ENCODE results near the gene SLC25A30.
A peak's percentile ranks its signal among the peaks of the same experiment; 100 is the strongest.

The SLC25A30 gene

GRCh38 chr13:45417790-45418534, at the start of gene SLC25A30:
TSS of gene SLC25A30 (minus strand) at chr13:45418373. CDS start at chr13:45411425, 6,948 bp downstream.
- DNase-seq (ENCODE audit: low read depth in 3 of 3): peak; percentile 83 to 85 (median 84)

- no peak for DNase-seq (ENCODE audit: low read depth in 3 of 3)
Observed at GRCh38 chr13:45466359-45466758, 48.2 kb upstream of the SLC25A30 start.

- DNase-seq (ENCODE audit: low read depth in 3 of 3): peak; percentile 87 to 91 (median 90)
Observed at GRCh38 chr13:45464687-45465453, 46.7 kb upstream of the SLC25A30 start, which contains the start of gene COG3. TSS of gene COG3 (plus strand) at chr13:45464939. CDS start at chr13:45465037, 98 bp downstream.

- no peak for DNase-seq (ENCODE audit: low read depth in 3 of 3)
Observed at GRCh38 chr13:45464141-45464686, 46.0 kb upstream of the SLC25A30 start.

GRCh38 chr13:45456196-45456972, 38.2 kb upstream of the SLC25A30 start:
- no peak for DNase-seq (ENCODE audit: low read depth in 3 of 3)

- DNase-seq (ENCODE audit: low read depth in 3 of 3): no peak
Observed at GRCh38 chr13:45454204-45454603, 36.0 kb upstream of the SLC25A30 start.

GRCh38 chr13:45451282-45451681, 33.1 kb upstream of the SLC25A30 start:
- no peak for DNase-seq (ENCODE audit: low read depth in 3 of 3)

GRCh38 chr13:45448965-45449559, 30.9 kb upstream of the SLC25A30 start:
- DNase-seq (ENCODE audit: low read depth in 3 of 3): no peak

- no peak for DNase-seq (ENCODE audit: low read depth in 3 of 3)
Observed at GRCh38 chr13:45447050-45447661, 29.0 kb upstream of the SLC25A30 start.

GRCh38 chr13:45446181-45446580, 28.0 kb upstream of the SLC25A30 start:
- no peak for DNase-seq (ENCODE audit: low read depth in 3 of 3)

GRCh38 chr13:45445053-45445452, 26.9 kb upstream of the SLC25A30 start:
- no peak for DNase-seq (ENCODE audit: low read depth in 3 of 3)

- no peak for DNase-seq (ENCODE audit: low read depth in 3 of 3)
Observed at GRCh38 chr13:45441633-45442032, 23.5 kb upstream of the SLC25A30 start.

- DNase-seq (ENCODE audit: low read depth in 3 of 3): no peak
Observed at GRCh38 chr13:45439781-45440462, 21.7 kb upstream of the SLC25A30 start.

- DNase-seq (ENCODE audit: low read depth in 3 of 3): no peak
Observed at GRCh38 chr13:45439008-45439407, 20.8 kb upstream of the SLC25A30 start.

- DNase-seq (ENCODE audit: low read depth in 3 of 3): no peak
Observed at GRCh38 chr13:45437947-45438346, 19.8 kb upstream of the SLC25A30 start.

GRCh38 chr13:45436953-45437352, 18.8 kb upstream of the SLC25A30 start:
- no peak for DNase-seq (ENCODE audit: low read depth in 3 of 3)

- DNase-seq (ENCODE audit: low read depth in 3 of 3): no peak
Observed at GRCh38 chr13:45436332-45436731, 18.2 kb upstream of the SLC25A30 start.

GRCh38 chr13:45434556-45435371, 16.6 kb upstream of the SLC25A30 start:
- no peak for DNase-seq (ENCODE audit: low read depth in 3 of 3)

- no peak for DNase-seq (ENCODE audit: low read depth in 3 of 3)
Observed at GRCh38 chr13:45433381-45433790, 15.2 kb upstream of the SLC25A30 start.

Measured in stimulated activated CD4-positive, alpha-beta T cell treated with anti-CD3 and anti-CD28 coated beads, TNF-alpha, amount 100 ng/mL, for 4 hours (primary cell).